ENCODE measurements around the gene KRTAP1-1.

DNA sequence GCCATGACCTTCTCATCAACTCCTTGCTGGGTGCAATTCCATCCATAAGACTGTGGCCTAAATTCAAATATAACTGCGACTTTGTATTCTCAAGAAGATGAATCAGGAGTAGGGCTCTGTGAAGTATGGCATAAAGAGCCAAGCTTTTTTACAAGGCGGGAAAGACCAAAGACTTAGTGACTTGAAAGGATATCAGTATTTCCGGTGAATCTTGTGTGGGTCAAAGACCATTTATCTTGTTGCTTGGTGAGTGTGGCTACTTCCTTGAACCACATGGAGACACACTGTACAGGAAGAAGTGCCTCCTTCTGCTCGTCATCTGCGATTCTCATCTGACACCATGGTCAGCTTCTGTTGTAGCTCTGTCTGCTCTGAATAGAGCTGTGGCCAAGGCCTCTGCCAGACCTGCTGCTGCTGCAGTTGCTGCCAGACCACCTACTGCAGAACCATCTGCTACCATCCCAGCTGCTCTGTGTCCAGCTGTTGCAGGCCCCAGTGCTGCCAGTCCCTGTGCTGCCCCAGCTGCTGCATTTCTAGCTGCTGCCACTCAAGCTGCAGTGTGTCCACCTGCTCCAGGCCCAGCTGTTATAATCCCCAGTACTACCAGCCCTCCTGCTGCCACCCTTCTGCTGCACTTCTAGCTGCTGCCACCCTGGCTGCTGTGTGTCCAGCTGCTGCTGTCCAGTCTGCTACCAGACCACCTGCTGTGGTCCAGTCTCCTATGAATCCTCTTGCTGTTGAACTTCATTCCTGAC, 30.5 kb upstream of the KRTAP1-1 start:
- TF ChIP-seq, protein P1, sequence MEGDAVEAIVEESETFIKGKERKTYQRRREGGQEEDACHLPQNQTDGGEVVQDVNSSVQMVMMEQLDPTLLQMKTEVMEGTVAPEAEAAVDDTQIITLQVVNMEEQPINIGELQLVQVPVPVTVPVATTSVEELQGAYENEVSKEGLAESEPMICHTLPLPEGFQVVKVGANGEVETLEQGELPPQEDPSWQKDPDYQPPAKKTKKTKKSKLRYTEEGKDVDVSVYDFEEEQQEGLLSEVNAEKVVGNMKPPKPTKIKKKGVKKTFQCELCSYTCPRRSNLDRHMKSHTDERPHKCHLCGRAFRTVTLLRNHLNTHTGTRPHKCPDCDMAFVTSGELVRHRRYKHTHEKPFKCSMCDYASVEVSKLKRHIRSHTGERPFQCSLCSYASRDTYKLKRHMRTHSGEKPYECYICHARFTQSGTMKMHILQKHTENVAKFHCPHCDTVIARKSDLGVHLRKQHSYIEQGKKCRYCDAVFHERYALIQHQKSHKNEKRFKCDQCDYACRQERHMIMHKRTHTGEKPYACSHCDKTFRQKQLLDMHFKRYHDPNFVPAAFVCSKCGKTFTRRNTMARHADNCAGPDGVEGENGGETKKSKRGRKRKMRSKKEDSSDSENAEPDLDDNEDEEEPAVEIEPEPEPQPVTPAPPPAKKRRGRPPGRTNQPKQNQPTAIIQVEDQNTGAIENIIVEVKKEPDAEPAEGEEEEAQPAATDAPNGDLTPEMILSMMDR (conservative IDR thresholded peaks at IDR 0.05; ENCODE audit: low read depth, low read length): no peak
- TF ChIP-seq EZH2 (IDR thresholded peaks at IDR 0.05; ENCODE audit: low read length, unreplicated experiment): no peak
- TF ChIP-seq EZH2phosphoT487 (IDR thresholded peaks at IDR 0.05; ENCODE audit: borderline replicate concordance, low read length): no peak

Data from PC-3 (cell line).